SK-N-MC (cell line): ENCODE results near the gene SERGEF.

ENCODE experiments used
- EZH2 ChIP-seq: fragments of 200-600 bp; sonication (generic); IDR thresholded peaks from one replicate; pipeline ENCODE4 v1.6.1; 2017; ENCODE audit warnings: antibody characterized with exemption
- FOXP2 ChIP-seq: optimal IDR thresholded peaks from 2 replicates; pipeline ENCODE3; 2011; ENCODE audit warnings: mild to moderate bottlenecking, moderate library complexity; ENCODE audit not compliant: insufficient read depth; ENCODE audit errors: extremely low read length, control extremely low read depth

GRCh38 chr11:17798253-17798652, 214.6 kb downstream of the SERGEF start:
- TF ChIP-seq EZH2 (no peak), FOXP2 (no peak)
